ENCODE data around the gene PHF19. TPM values are rescaled to one million over a fixed set of nuclear protein-coding genes. Genes with fewer than 3 reads are reported as not detected.

Gene PHF19
- total and polyA plus RNA-seq, 2 of the 8 experiments (the other 6 are each of a cell fraction or from before 2014, with no cell fraction given), result 28.2 to 31.8 TPM

- TF ChIP-seq, protein P1, sequence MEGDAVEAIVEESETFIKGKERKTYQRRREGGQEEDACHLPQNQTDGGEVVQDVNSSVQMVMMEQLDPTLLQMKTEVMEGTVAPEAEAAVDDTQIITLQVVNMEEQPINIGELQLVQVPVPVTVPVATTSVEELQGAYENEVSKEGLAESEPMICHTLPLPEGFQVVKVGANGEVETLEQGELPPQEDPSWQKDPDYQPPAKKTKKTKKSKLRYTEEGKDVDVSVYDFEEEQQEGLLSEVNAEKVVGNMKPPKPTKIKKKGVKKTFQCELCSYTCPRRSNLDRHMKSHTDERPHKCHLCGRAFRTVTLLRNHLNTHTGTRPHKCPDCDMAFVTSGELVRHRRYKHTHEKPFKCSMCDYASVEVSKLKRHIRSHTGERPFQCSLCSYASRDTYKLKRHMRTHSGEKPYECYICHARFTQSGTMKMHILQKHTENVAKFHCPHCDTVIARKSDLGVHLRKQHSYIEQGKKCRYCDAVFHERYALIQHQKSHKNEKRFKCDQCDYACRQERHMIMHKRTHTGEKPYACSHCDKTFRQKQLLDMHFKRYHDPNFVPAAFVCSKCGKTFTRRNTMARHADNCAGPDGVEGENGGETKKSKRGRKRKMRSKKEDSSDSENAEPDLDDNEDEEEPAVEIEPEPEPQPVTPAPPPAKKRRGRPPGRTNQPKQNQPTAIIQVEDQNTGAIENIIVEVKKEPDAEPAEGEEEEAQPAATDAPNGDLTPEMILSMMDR (IDR thresholded peaks at IDR 0.05; ENCODE audit: control extremely low read depth in 1 of 3, insufficient read depth in 1 of 3, low read depth in 1 of 3, low read length in 3 of 3), result peak in 1 of 3 experiments; percentile 24; a peak in 1 of 4 replicates
- TF ChIP-seq KDM5A (IDR thresholded peaks at IDR 0.05; ENCODE audit: low read length) (no peak), POLR2A (IDR thresholded peaks at IDR 0.05; ENCODE audit: control extremely low read depth in 1 of 2, low read depth in 2 of 2, low read length in 2 of 2) (0 out of 3 replicates have a peak, but pooled peaks of 1 of the 2 experiments have one; percentile 38), ASH2L (IDR thresholded peaks at IDR 0.05; ENCODE audit: low read length) (peak; percentile 21), USF2 (IDR thresholded peaks at IDR 0.05; ENCODE audit: low read length) (no peak), KDM4A (IDR thresholded peaks at IDR 0.05; ENCODE audit: low read depth, low read length, severe bottlenecking) (peak; percentile 61), HDAC2 (IDR thresholded peaks at IDR 0.05; ENCODE audit: borderline replicate concordance in 1 of 2, low read depth in 2 of 2, low read length in 2 of 2) (0 out of 4 replicates have a peak, but pooled peaks of 1 of the 2 experiments have one; percentile 19)
Observed at GRCh38 chr9:120875954-120876841, 790 bp downstream of the PHF19 start (continued).
